CD8-positive, alpha-beta memory T cell (primary cell): ENCODE results near the gene GP5. TPM values are rescaled to one million over a fixed set of nuclear protein-coding genes. Genes with fewer than 3 reads are reported as not detected.
A peak's percentile ranks its signal among the peaks of the same experiment; 100 is the strongest.

Experiments
- CTCF ChIA-PET: fragments of 350-600 bp; sonication (Branson Sonifier 250); formaldehyde crosslinking; loops from one replicate; lab custom pipeline; 2021; ENCODE audit warnings: antibody characterized with exemption; lab: Charles Lee
- POLR2A ChIA-PET: fragments of 350-600 bp; sonication (Branson Sonifier 250); formaldehyde crosslinking; loops from one replicate; lab custom pipeline; 2021; ENCODE audit warnings: antibody characterized with exemption; lab: Charles Lee
- DNase-seq, 5 donors: peaks; one replicate each; pipeline versions ENCODE4 v3.0.0 to v3.0.0-alpha.2; 2020 to 2022; ENCODE audit warnings: mixed read lengths in 1 of 5
- H3K27ac ChIP-seq: one replicate; pipeline ENCODE4 v1.7.0; 2013; ENCODE audit warnings: low read depth, mild to moderate bottlenecking, low read length, moderate library complexity
- H3K27me3 ChIP-seq: 2 replicates; pipeline ENCODE4 v1.7.0; 2013; ENCODE audit warnings: low read length, mild to moderate bottlenecking; ENCODE audit not compliant: insufficient read depth, poor library complexity, severe bottlenecking
- H3K36me3 ChIP-seq: 2 replicates; pipeline ENCODE4 v1.7.0; 2013; ENCODE audit warnings: mild to moderate bottlenecking, low read length, moderate library complexity; ENCODE audit not compliant: insufficient read depth
- H3K4me1 ChIP-seq: 2 replicates; pipeline ENCODE4 v1.7.0; 2013; ENCODE audit warnings: mild to moderate bottlenecking, low read length, moderate library complexity; ENCODE audit not compliant: insufficient read depth
- H3K4me3 ChIP-seq: 2 replicates; pipeline ENCODE4 v1.7.0; 2013; ENCODE audit warnings: mild to moderate bottlenecking, low read length
- H3K9me3 ChIP-seq: 2 replicates; pipeline ENCODE4 v1.7.0; 2013; ENCODE audit warnings: mild to moderate bottlenecking, low read length
- H3K27ac Mint-ChIP-seq, 8 donors: one replicate each; pipeline ENCODE4 v1.8.0; 2020 to 2021; ENCODE audit warnings: mixed read lengths in 8 of 8, mild to moderate bottlenecking in 6 of 8, inconsistent platforms in 3 of 8, moderate library complexity in 3 of 8
- H3K27me3 Mint-ChIP-seq, 2 donors: one replicate each; pipeline ENCODE4 v1.8.0; 2020 to 2021; ENCODE audit warnings: mixed read lengths in 2 of 2, mild to moderate bottlenecking in 1 of 2, moderate library complexity in 1 of 2
- H3K36me3 Mint-ChIP-seq, 3 donors: one replicate each; pipeline ENCODE4 v1.8.0; 2020 to 2021; ENCODE audit warnings: mixed read lengths in 3 of 3, inconsistent platforms in 1 of 3, mild to moderate bottlenecking in 1 of 3
- H3K4me1 Mint-ChIP-seq, 3 donors: one replicate each; pipeline ENCODE4 v1.8.0; 2020 to 2021; ENCODE audit warnings: mixed read lengths in 3 of 3, inconsistent platforms in 1 of 3, mild to moderate bottlenecking in 1 of 3
- H3K4me3 Mint-ChIP-seq, 7 donors: one replicate each; pipeline ENCODE4 v1.8.0; 2020 to 2021; ENCODE audit warnings: mixed read lengths in 7 of 7, mild to moderate bottlenecking in 6 of 7, moderate library complexity in 4 of 7, inconsistent platforms in 2 of 7
- H3K9me3 Mint-ChIP-seq, 5 donors: one replicate each; pipeline ENCODE4 v1.8.0; 2020 to 2022; ENCODE audit warnings: mixed read lengths in 5 of 5, mild to moderate bottlenecking in 3 of 5, moderate library complexity in 2 of 5, inconsistent platforms in 1 of 5
- polyA plus RNA-seq: library from polyadenylated mRNA; unstranded; fragments of 300-500 nt; fragmentation: Illumina TruSeq; gene quantifications from one replicate; pipeline ENCODE4 v1.2.3, GENCODE V29; 2021
- total RNA-seq, 2 experiments: library from RNA; stranded (reverse); gene quantifications; one replicate each; pipeline ENCODE4 v1.2.3, GENCODE V29; 2021

The GP5 gene
- total and polyA plus RNA-seq, 3 experiments from 2014 or later = 0.31 to 1.3 (median 0.42) TPM

DNA sequence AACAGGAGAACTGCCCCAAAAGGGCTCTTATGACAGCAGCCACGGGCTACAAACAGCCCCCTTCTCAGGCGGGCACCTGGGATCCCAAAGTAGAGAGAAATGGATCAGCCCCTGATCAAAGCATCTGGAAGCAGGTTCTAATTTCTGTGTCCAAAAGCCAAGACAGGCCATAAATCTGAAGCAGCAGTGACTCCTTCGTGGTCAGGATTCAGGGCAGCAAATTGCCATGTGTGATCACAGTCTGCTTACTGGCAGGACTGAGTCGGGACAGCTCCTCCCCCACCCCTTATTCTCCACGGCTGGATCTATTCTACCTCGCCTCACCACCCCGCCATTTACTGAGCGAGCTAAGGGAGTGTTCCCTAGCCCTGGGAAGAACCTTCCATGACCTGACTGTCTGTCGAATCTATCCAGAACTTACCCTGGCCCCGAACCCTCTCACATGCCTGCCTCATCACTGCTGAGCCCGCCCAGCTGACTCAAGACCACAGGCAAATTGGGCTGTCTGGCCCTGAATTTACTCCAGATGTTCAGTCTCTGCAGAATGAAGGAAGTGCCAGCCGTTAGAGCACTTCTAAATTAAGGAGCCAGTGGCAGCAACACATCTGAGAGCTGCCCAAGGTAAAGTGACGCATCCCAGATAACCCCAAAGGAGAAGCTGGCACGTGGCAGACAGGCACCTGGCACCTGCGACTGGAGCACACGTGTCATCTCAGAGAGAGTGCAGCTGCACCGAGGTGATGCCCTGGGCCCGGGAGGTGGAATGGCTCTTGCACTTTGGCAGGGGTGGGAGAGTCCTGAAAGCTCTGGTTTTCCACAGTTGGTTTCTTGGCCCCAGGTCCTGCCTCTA is 30.8 kb downstream of the GP5 start:
- Histone ChIP-seq H3K9me3 (no peaks in the 10 kb centered on the region), H3K4me1 (no peaks in the 10 kb centered on the region), H3K36me3 (no peaks in the 10 kb centered on the region), H3K27ac (no peak overlapping the region), H3K4me3 (no peak overlapping the region), H3K27me3 (peaks cover 5% of the 10 kb centered on the region)
- Mint-ChIP-seq H3K9me3 (no peaks in the 10 kb centered on the region), H3K27ac (no peak overlapping the region), H3K27me3 (peaks cover 19 to 51% of the 10 kb centered on the region in 2 donors), H3K4me3 (no peak overlapping the region), H3K36me3 (no peaks in the 10 kb centered on the region), H3K4me1 (no peaks in the 10 kb centered on the region)
- peak in 1 of 5 donors; percentile 25 for DNase-seq
- ChIA-PET CTCF (interaction anchor here (1.7 kb wide), 1 partner anchor 35 kb away, joined by 5 read pairs; no protein-coding TSS in a partner anchor), POLR2A (no interaction called here)

DNA sequence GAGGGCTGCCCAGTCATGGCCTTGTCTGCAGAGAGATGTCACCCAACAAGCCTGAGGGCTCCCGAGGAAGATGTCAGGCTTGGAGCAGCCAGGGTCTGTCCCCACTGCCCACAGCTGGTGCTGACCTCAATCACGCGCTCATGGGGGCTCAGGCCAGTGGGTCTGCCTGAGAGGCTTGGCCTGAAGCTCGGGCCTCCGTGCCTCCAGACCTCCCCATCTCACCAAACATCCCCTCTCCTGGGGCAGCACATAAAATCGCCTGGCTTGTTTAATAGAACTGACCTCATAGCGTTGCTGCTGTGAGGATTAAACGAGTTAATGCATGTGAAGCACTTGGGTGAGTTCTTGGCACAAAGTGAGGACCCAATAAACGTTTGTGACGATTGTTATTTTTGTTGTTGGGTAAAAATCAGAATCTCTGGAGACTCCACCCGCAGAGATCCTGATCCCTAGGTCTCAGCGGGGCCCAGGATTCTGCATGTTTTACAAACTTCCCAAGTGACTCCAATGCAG is 33.0 kb downstream of the GP5 start:
- Histone ChIP-seq H3K4me3 (no peak overlapping the region), H3K9me3 (no peaks in the 10 kb centered on the region), H3K4me1 (no peaks in the 10 kb centered on the region), H3K27me3 (peaks cover 5% of the 10 kb centered on the region), H3K36me3 (no peaks in the 10 kb centered on the region), H3K27ac (no peak overlapping the region)
- POLR2A ChIA-PET = no interaction called here
- H3K4me3 Mint-ChIP-seq = no peak overlapping the region
- DNase-seq = no peak
- CTCF ChIA-PET = no interaction called here
- H3K4me1 Mint-ChIP-seq = no peaks in the 10 kb centered on the region
- no peak overlapping the region for H3K27ac Mint-ChIP-seq
- no peaks in the 10 kb centered on the region for H3K36me3 Mint-ChIP-seq
- no peaks in the 10 kb centered on the region for H3K9me3 Mint-ChIP-seq
- H3K27me3 Mint-ChIP-seq = peaks cover 21 to 49% of the 10 kb centered on the region in 2 donors

DNA sequence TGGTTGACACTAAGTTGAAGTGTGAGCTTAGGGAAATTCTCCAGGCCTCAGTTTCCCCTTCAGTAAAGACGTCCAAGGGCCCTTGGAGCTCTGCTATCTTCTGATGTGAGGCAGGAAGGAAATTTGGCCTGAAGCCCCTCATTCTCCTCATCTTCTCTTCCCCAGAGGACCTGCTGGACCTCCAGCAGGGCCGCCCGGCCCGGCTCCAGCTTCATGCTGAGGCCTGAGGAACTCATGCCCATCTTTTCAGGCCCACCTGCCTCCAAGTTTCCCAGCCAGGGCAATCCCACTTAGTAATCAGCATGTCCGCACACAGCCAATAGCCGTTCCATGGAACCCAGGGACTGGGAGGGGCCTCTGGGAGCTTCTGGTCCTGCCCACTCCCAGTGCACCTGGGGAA is 33.5 kb downstream of the GP5 start:
- ChIA-PET POLR2A (no interaction called here), CTCF (no interaction called here)
- no peaks in the 10 kb centered on the region for H3K4me1 ChIP-seq
- Mint-ChIP-seq H3K4me1 (no peaks in the 10 kb centered on the region), H3K4me3 (no peak overlapping the region), H3K27ac (no peak overlapping the region), H3K9me3 (no peaks in the 10 kb centered on the region), H3K27me3 (peaks cover 17 to 45% of the 10 kb centered on the region in 2 donors), H3K36me3 (no peaks in the 10 kb centered on the region)
- H3K9me3 ChIP-seq = no peaks in the 10 kb centered on the region
- no peak overlapping the region for H3K4me3 ChIP-seq
- H3K27me3 ChIP-seq = peaks cover 5% of the 10 kb centered on the region
- no peak overlapping the region for H3K27ac ChIP-seq
- no peak for DNase-seq
- H3K36me3 ChIP-seq = no peaks in the 10 kb centered on the region

DNA sequence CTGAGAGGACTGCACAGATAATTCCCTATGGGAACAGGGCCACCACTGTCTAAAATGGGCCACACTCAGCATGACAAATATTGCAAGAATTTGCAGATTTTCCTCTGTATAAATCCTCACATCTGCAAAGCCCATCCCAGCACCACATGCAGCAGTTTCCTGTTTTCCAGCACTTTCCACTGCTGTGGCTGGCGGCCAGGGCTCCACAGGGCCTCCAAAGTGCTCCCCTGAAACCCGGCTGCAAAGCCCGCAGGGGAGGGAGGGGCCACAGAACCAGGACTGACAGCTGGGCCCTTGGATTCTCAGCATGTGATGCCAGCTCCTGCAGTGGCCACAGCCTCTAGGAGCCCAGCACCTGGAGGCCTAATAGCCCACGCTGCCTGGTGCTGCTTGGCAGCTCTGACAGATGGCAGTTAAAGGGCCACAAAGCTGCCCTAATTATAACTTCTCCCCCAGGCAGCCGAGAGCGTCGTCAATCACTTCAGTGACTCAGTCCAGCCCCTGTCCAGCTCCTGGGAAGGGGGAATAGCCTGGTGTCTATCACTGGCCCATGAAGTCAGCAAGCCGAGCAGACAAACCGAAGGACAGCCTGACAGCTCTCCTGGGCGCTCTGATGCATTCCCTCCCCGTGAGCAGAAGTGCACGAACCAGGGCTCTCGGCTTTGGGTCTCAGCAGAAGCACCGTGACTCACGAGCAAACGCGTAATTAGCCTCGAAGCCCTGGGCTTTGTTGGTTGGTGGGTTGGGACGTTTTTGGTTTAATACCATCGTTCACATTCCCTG is 34.2 kb downstream of the GP5 start:
- Histone ChIP-seq H3K27me3 (peaks cover 5% of the 10 kb centered on the region), H3K4me3 (no peak overlapping the region), H3K27ac (no peak overlapping the region), H3K4me1 (no peaks in the 10 kb centered on the region), H3K9me3 (no peaks in the 10 kb centered on the region), H3K36me3 (no peaks in the 10 kb centered on the region)
- Mint-ChIP-seq H3K4me3 (no peak overlapping the region), H3K27me3 (peaks cover 13 to 46% of the 10 kb centered on the region in 2 donors), H3K9me3 (no peaks in the 10 kb centered on the region), H3K27ac (no peak overlapping the region), H3K36me3 (no peaks in the 10 kb centered on the region), H3K4me1 (no peaks in the 10 kb centered on the region)
- CTCF ChIA-PET = no interaction called here
- POLR2A ChIA-PET = no interaction called here
- DNase-seq = no peak

DNA sequence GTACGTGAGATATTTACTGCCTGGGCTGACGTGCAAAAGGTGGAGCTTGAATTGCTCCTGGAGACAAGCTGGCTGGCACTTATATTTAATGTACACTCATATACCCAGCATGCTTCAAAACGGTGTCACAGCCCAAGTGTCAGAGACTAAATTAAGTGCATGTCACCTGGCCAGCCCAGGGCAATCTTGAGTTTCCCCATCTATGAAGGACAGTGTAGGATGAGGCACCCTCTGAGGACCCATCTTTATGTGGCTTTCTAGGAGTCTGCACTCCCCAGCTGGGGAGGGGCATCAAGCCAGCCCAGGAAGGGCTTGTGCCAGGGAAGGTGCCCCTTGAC is 34.8 kb downstream of the GP5 start:
- Mint-ChIP-seq H3K27me3 (peaks cover 13 to 47% of the 10 kb centered on the region in 2 donors), H3K27ac (no peak overlapping the region), H3K9me3 (no peaks in the 10 kb centered on the region), H3K36me3 (no peaks in the 10 kb centered on the region), H3K4me3 (no peak overlapping the region), H3K4me1 (no peaks in the 10 kb centered on the region)
- Histone ChIP-seq H3K4me1 (no peaks in the 10 kb centered on the region), H3K36me3 (no peaks in the 10 kb centered on the region), H3K27ac (no peak overlapping the region), H3K9me3 (no peaks in the 10 kb centered on the region), H3K27me3 (peaks cover 5% of the 10 kb centered on the region), H3K4me3 (no peak overlapping the region)
- ChIA-PET CTCF (interaction anchor here (0.5 kb wide), 1 partner anchor 333 kb away, joined by 3 read pairs; no protein-coding TSS in a partner anchor), POLR2A (no interaction called here)
- no peak for DNase-seq

DNA sequence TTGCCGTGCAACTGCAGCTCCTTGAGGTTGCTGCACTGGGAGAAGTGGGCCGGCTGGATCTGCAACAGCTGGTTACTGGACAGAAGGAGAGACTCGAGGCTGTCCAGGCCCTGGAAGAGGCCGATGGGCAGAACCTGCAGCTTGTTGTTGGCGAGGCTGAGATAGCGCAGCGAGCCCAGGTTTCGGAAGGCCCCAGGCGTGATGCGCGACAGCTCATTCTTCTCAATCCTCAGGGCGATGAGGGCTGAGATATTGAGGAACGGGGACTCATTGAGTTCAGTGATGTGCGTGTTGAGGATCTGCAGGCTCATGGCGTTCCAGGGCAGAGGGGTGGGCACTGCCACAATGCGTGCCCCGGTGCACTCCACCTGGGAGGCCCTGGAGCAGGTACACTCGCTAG is 38.5 kb downstream of the GP5 start:
- no peaks in the 10 kb centered on the region for H3K36me3 Mint-ChIP-seq

DNA sequence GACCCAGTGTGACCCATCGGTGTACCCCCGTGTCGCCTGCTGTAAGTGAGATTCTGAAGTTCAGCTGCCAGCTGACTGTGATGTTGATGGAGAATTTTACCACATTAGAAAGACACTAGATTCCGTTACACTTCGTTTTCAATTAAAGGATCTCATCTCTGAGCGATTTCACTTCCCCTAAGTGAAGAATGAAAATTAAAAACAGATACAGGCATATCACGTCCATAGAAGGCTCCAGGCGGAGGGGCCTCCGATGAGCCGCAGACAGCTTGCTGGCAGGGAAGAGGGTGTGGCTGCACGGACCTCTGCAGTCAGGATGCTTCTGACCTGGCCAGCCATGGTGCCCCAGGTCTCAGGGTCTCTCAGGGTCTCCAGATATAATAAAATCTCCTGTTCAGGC is 41.4 kb downstream of the GP5 start:
- H3K36me3 Mint-ChIP-seq = no peaks in the 10 kb centered on the region
- Histone ChIP-seq H3K9me3 (no peaks in the 10 kb centered on the region), H3K4me1 (no peaks in the 10 kb centered on the region), H3K36me3 (no peaks in the 10 kb centered on the region), H3K4me3 (no peak overlapping the region), H3K27ac (no peak overlapping the region), H3K27me3 (no peaks in the 10 kb centered on the region)
- DNase-seq = no peak
- CTCF ChIA-PET = interaction anchor here (1.1 to 1.7 kb wide), 2 partner anchors 11 to 24 kb away, joined by 3 read pairs; no protein-coding TSS in a partner anchor
- no peak overlapping the region for H3K4me3 Mint-ChIP-seq
- H3K27ac Mint-ChIP-seq = peak overlapping the region in 1 of 8 donors; percentile 14
- POLR2A ChIA-PET = no interaction called here
- H3K4me1 Mint-ChIP-seq = no peaks in the 10 kb centered on the region
- no peaks in the 10 kb centered on the region for H3K9me3 Mint-ChIP-seq
- peaks cover 12 to 30% of the 10 kb centered on the region in 2 donors for H3K27me3 Mint-ChIP-seq

More for the DNA sequence above, 38.5 kb downstream of the GP5 start:
- peaks cover 19 to 42% of the 10 kb centered on the region in 2 donors for H3K27me3 Mint-ChIP-seq
- no peak overlapping the region for H3K4me3 Mint-ChIP-seq
- no peak overlapping the region for H3K27ac Mint-ChIP-seq
- H3K9me3 ChIP-seq = no peaks in the 10 kb centered on the region
- no peak overlapping the region for H3K4me3 ChIP-seq
- no peaks in the 10 kb centered on the region for H3K27me3 ChIP-seq
- no peak for DNase-seq
- H3K27ac ChIP-seq = no peak overlapping the region
- ChIA-PET CTCF (interaction anchor here (2.2 kb wide), 1 partner anchor 16 kb away, joined by 8 read pairs; no protein-coding TSS in a partner anchor), POLR2A (no interaction called here)
- no peaks in the 10 kb centered on the region for H3K36me3 ChIP-seq
- no peaks in the 10 kb centered on the region for H3K4me1 Mint-ChIP-seq
- no peaks in the 10 kb centered on the region for H3K4me1 ChIP-seq
- no peaks in the 10 kb centered on the region for H3K9me3 Mint-ChIP-seq

DNA sequence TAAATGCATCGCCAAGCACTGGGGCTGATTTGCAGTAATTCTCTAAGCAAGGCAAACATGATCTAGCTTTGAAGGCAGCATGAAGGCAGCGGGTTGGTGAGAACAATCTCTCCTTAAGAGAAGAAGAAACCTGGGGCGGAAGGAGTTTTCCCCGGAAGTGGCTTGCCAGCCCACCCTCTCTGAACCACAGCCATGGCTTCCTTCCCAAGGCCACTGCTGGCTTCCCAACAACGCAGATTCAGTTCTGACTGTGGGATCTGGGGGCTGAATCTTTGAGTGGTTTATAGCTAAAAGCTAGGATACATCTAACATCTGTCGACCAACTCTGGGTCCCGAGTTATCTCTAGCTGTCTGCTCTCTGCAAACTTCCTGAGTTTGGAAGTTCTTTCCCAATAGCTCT is 43.7 kb downstream of the GP5 start:
- no peaks in the 10 kb centered on the region for H3K4me1 ChIP-seq
- ChIA-PET CTCF (interaction anchor here (1.0 to 1.2 kb wide), 2 partner anchors 12 to 22 kb away, joined by 3 read pairs; no protein-coding TSS in a partner anchor), POLR2A (no interaction called here)
- H3K9me3 ChIP-seq = no peaks in the 10 kb centered on the region
- Mint-ChIP-seq H3K4me1 (no peaks in the 10 kb centered on the region), H3K27ac (no peak overlapping the region), H3K9me3 (no peaks in the 10 kb centered on the region), H3K27me3 (peaks cover 12 to 25% of the 10 kb centered on the region in 2 donors), H3K4me3 (no peak overlapping the region), H3K36me3 (no peaks in the 10 kb centered on the region)
- H3K27me3 ChIP-seq = no peaks in the 10 kb centered on the region
- no peak overlapping the region for H3K27ac ChIP-seq
- H3K36me3 ChIP-seq = no peaks in the 10 kb centered on the region
- no peak overlapping the region for H3K4me3 ChIP-seq
- no peak for DNase-seq
